Inflammatory macrophage treated with lipopolysaccharide for 4 hours (primary cell): Measurements from ENCODE around the gene C16orf92.
A peak's percentile ranks its signal among the peaks of the same experiment; 100 is the strongest.

ENCODE experiments used
- DNase-seq: peaks from one replicate; pipeline ENCODE4 v3.0.0-alpha.2; 2020

The C16orf92 gene

DNA sequence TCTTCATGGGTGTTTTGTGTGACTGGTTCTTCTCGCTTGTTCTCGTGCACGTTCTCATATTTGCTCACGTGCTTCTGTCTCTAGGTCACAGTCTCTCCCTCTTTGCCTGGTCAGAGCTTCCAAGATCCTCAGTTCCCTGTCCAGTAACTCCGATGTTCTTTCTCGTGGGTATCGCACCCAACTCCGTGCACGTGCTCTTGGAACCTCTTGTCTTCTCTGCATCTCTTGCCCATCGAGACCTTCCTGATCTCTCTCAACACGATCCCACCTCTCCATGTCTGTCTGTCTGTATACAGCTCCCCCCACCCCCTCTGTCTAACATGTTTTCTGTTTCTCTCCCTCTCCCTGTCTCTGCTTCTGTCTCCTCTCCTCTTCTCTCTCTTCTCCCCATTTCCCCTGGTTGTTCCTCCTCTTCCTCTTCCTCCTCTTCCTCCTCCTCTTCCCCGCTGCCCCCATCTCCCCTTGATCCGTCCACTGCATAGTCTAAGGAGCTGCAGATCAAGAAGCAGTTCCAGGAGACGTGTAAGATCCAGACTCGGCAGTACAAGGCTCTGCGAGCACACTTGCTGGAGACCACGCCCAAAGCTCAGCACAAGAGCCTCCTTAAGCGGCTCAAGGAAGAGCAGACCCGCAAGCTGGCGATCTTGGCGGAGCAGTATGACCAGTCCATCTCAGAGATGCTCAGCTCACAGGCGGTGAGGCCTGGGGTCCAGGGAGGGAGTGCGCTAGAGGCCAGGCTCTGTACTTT is 33.7 kb upstream of the C16orf92 start:
- no peak for DNase-seq

DNA sequence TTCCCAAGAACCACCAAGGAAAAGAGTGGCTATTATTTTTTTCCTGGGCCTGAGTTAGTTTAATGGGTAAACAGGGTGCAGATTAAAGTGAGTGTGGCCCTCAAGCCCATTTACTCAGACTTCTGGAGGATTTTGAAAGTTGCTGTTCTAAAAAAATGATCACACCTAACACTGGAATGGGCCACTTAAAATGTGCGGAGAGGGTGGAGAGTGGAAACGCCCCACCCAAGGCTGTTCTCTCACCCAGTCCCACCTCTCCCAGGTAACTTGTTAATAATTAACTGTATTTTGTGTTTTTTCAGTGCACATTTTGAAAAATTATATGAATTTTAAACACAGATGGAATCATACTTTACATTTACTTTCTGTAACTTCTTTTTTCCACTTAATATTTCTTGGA is 33.0 kb upstream of the C16orf92 start:
- DNase-seq, result no peak

DNA sequence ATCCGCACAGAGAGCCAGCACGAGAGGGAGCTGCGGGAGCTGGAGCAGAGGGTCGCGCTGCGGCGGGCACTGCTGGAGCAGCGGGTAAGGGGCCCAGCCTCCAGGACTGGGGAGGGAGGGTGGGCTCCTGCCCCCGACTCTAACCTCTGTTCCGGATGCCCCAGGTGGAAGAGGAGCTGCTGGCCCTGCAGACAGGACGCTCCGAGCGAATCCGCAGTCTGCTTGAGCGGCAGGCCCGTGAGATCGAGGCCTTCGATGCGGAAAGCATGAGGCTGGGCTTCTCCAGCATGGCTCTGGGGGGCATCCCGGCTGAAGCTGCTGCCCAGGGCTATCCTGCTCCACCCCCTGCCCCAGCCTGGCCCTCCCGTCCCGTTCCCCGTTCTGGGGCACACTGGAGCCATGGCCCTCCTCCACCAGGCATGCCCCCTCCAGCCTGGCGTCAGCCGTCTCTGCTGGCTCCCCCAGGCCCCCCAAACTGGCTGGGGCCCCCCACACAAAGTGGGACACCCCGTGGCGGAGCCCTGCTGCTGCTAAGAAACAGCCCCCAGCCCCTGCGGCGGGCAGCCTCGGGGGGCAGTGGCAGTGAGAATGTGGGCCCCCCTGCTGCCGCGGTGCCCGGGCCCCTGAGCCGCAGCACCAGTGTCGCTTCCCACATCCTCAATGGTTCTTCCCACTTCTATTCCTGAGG is 32.0 kb upstream of the C16orf92 start:
- no peak for DNase-seq

DNA sequence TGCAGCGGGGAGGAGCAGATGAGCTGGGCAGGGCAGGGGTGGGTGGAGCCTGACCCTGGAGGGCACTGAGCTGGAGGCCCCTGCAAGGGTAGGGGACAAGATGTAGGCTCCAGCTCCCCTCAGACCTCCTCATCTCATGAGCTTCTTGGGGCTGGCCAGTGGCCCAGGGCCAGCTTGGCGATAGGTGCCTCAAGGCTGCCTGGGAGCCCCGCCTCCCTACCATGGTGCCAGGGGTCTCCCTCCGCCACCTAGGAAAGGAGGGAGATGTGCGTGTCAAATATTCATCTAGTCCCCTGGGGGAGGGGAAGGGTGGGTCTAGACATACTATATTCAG is 31.5 kb upstream of the C16orf92 start:
- DNase-seq, result no peak

DNA sequence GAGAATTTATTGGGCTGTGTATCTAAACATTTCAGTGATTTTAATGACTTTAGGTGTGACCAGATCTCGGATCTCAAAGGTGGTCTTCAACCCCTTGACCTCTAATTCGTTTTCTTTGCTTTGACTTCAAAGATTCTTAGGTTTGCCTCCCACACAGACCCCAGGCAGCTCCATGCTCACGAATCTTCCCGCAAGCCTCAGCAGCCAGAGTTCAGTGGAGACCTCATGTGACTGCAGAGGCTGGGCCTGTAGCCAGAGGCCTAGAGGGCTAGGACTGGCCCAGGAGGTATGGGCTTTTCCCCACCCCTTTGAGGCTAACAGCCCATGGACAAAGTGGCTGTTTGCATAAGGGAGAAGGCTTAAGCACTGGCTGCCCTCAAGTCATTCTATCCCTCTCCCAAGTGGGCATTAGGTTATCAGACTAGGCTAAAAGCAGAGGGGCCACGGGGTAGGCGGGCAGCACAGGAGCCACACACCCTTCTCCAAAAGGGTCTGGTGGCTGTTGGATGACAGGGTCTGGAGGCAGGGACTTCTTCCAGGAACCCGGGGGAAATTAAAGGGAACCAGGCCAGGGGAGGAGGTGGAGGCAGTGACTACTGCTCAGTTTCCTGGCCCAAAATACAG is 30.5 kb upstream of the C16orf92 start:
- DNase-seq, result no peak

DNA sequence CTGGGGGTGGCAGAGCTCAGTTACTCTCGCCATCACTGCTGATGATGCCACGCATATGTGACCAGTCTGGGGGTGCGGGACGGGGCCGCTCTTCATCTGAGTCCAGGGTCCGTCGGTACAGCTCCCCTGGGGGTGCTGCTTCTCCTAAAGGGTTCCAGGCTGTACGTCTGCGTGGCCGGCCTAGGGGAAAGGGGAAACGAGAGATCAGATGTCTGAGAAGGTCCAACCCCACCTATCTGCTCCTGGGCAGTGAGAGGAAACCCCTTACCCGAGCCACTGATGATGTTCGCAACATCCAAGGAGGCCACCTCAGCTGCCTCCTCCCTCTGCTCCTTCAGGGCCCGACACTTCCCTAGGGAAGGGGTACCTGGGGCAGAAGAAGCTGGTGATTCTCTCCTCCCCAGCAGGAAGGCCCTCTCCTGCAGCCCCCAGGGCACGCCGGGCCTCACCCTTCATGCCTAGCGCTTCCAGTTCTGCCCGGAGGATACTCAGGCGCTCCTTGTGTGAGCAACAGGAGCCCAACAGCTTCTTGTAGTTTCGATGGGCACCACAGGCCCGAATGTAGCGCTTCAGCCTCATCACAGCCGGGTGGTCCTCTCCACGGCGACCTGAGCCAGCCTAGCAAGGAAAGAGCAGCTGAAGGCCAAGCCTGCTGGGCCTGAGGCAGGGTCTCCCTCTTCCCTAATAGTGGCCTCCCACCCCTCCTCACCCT is 29.7 kb upstream of the C16orf92 start:
- no peak for DNase-seq

DNA sequence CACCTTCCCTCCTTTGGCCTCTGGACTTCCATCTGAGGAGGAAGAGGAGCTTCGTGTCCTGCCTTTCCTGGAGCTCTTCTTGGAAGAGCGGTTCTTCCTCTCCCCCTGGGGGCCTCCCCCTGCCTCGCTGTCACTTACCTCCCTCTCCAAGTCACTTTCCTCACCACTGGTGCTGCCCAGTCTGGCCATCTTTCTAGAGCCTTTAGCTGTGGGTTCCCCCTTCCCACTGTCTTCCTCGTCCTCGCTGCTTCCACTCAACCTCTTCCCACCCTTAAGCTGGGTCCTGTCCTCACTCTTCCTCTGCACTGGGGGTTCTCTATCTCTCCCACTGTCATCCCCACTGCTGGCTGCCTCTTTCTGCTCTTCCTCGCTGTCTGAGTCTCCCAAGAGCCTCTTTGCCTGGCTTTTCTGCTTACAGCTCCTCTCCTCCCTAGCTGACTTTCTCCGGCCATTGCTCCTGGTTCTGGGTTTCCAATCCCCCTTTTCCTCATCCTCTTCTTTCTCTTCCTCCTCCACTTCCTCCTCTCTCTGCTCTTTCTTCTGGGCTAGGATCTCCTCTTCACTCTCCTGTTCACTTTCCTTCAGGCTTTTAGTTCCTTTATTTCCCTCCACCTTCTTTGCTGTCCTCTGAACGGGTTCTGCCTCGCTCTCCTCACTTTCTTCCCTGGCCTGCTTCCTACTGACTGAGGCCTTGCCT is 28.9 kb upstream of the C16orf92 start:
- DNase-seq, result no peak

DNA sequence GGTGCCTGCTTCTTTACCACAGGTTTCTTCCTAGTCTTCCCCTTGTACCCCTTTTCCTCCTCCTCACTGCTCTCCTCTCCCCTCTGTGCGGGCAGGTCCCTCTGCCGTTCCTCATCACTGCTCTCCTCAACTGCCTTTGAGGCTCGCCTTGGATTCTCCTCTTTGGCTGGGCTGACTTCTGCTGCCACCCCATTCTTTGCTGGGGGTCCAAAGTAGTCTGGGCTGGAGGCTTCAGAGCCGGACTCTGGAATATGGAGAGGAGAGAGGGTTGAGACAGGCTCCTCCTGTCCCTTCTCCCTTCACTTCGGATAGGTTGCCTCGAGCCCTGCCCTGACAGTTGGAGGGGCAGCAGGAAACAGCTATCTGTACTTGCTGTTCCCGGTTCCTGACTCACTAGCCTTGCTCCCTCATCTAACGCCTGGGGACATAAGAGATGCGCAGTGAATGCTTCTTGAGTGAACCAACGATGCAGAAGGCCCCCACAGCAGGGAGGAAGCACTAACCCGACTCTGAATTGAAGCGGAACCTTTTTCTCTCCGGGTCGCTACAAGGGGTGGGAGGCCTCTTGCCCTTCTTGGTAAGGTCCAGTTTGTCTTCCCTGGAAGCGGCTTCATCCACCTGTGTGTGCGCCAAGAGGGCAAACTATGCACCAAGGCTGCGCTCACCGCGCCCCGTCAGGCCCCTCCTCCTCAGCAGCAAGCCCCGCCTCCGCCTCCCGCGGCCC is 28.2 kb upstream of the C16orf92 start:
- peak; percentile 10 for DNase-seq

DNA sequence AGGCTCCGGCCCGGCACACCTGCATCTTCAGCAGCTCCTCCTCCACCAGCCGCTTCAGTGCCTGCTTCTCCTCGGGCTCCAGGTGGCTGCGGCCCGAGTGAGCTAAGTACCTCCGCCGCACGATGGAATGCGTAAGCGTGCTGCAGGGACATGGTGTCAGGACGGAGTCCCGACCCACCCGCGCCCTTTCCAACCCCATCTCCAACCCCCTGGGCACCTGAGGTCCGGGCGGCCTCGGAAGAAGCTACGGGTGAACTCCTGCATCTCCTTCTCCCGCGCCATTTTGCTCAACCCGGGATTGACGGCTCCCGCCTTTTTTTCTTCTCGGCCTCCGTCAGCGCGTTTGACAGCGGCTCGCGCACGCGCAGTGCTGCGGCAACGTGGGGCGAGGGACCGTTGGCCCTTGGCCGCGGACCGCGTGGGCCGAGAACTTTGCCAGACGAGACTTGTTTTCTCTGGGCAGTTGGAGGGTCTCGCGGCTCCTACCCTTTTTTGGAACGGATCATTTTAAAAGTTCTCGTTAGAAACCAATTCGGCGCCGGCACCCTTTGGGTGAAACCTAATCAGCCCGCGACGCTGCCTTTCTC is 27.6 kb upstream of the C16orf92 start, which contains the start of gene HIRIP3:
Gene HIRIP3, minus strand, starts transcription at position 294 of the 587 bp plus-strand sequence. Its CDS starts 12 bp downstream, at position 282.
- peak; percentile 89 for DNase-seq

DNA sequence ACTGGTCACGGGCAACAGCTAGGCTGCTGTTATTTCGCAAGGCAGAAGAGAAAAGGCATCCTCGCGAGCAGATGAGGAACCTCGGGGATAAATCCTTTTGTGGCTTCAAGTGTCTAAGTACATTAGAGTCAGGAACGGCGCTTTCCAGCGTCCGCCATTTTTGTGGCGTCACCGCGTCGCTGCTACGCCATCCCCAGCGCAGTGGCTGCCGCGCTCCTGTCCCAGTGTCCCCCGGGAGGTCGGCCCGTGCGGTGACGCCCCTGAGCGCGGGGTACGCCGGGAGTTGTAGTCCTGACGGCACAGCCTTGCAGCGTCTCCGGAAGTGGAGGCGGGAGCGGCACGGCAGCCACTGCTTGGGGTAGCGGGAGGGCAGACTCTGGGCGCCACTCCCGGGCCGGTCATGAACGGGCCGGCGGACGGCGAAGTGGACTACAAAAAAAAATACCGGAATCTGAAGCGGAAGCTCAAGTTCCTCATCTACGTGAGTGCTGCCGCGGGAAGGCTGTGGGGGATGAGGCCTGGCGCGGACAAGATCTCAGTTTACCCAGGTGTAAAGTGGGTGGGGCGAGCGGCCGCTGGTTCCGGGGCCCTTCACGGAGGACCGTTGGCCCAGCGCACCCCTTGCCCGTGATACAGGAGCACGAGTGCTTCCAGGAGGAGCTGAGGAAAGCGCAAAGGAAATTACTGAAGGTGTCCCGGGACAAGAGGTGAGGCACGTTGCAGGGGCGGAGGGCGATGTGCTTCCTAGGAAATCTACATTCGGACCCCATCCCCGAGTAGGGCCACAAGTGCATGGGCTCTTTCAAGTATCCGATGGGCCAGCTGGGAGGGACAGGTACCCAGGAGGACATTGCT is 26.9 kb upstream of the C16orf92 start, which contains the start of gene INO80E:
Gene INO80E, plus strand, starts transcription at position 331 of the 855 bp plus-strand sequence. Its CDS starts 70 bp downstream, at position 401.
- peak; percentile 98 for DNase-seq

DNA sequence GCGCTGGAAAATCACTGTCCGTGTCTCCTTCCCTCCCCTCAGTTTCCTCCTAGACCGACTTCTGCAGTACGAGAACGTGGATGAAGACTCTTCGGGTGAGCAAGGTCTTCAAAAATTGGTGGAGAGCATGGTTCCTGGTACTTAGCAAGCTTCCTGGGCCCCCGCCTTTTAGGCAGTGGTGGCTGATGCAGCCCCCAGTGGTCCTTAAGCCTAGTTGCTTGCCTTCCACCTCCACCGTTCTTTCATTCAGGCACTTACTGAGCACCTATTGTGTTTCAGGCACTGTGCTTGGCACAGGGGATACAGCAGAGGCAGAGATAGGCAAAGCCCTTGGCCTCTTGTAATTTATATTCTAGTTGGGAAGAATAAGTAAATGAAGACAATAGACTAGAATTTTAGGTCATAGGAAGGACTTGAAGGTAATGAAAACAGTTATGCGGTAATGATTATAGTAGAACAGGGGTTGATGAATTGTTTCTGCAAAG is 26.2 kb upstream of the C16orf92 start:
- DNase-seq, result no peak

DNA sequence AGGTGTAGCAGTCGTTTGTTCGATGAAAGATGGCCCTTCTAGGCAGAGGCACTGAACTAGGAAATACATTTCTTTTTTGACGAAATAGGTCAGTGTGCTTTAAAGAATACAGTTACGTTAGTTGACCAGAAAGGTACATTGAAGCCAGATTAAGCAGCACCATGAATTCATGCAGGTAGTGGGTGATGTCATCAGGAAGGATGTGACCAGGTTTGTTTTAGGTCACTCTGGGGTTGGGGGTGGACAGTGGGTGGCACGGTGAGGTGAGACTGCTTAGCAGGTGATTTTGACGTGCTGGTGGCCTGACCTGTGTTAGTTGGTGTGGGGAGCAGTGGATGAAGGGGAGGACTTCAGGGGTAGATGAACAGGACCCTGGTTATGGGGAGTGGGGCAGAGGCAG is 23.4 kb upstream of the C16orf92 start:
- no peak for DNase-seq

DNA sequence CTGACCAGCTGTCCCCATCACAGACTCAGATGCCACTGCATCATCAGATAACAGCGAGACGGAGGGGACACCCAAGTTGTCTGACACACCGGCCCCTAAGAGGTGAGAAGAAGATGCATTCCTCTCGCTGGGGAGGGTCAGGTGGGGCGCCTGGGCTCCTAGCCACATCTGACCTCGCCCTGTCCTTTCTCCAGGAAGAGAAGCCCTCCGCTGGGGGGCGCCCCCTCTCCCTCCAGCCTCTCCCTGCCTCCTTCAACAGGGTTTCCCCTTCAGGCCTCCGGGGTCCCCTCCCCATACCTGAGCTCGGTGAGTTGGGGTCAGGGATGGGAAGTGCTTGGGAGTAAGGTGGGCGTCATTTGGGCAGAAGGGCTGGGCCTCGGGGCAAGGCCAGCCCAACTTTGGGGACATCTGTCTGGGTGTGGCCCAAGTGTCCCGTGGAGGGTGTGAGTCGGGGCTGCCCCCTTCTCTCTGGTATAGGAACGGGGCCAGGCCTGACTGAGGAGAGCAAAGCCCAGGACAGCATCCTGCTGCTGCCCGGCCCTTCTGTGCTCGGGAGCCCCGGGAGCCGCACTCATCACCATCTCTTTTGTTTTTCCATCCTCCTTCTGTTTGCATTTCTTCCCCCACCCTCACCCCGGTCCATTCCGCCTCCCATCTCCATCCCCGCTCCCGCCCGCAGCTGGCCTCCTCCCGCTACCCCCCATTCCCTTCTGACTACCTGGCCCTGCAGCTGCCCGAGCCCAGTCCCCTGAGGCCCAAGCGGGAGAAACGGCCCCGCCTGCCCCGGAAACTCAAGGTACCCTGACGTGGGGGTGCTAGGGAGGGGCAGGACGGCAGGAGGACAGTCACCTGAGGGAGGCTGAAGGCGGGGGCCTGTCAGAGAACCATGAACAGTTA is 22.0 kb upstream of the C16orf92 start:
- DNase-seq, result no peak

DNA sequence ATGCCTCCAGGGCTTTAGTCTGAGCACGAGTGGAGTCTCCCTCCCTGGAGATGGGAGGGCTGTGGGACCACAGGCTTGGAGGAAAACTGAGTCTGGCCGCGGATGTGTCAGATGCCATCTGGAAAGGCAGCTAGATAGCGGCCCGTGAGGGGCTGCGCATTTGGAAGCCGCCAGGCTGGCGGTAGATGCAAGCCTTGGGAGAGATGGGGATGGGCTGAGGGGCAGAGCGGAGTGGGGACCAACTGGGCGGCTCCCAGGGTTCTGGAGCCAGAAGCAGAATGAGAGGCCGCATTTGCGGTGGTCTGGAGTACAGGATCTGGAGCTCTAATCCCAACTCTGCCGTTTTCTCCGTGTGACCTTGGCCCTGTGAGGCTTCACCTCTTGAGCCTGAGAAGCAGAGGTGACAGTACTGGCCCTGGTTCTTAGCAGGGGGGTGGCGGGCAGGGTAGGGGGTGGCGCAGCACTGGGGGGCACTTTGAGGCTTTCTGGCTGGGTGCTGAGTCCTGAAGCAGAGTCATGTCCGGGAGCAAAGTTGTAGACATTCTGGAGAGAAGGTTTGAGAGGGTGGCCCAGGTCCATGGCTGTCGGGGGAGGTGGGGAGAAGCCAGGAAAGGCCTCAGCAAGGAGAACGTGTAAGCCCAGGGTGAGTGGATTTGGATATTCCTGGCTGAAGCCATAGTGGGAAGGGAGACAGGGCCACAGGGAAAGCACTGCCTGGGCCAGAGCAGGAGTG is 20.2 kb upstream of the C16orf92 start:
- DNase-seq, result no peak

DNA sequence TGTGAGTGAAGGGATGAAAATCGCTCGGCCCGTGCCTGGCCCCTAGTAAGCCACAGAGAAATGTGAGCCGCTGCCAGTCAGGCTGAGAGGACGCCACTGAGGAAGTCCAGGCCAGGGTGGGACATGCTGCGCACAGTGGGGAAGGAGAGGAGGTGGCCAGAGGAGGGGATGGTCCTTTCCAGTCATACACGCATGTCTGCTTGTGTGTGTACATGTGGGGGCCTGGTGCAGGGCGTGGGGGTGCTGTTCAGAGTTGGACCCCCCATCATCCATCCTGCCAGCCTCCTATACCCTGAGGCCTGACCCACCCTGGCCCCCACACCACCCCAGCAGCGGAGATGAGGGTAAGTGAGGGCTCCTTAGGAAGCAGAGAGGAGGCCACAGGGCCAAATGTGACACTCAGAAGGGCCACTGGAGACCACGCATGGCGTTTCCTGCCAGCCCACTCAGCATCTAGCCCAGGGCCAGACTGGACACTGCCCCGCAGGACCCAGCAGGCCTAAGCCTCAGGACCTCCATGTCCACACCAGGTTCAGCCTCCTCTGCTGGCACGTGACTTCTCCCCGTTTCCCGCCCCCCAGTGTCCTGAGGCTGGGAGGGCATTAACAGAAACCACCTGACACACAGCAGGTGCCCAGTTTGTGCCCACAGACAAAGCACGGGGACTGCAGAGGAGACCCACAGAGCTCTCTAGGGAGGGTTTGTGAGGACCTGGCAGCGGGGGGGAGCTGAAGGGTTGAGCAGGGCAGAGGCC is 19.2 kb upstream of the C16orf92 start:
- DNase-seq, result no peak

DNA sequence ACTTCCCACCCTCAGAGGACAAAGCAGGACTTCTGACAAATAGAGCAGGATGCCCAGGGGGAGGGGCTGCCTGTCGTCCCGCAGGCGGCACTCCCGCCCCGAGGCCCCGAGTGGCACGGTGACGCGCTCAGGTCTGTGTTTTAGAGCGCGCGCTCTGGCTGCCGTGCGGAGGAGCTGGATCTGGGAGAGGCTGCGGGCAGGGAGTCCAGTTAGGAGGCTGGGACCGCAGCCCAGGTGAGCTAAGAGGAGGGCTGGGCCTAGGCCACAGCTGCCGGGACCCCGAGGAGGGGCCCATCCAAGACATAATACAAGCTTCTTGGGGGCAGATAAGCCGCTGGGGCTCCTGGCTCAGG is 18.6 kb upstream of the C16orf92 start:
- no peak for DNase-seq

DNA sequence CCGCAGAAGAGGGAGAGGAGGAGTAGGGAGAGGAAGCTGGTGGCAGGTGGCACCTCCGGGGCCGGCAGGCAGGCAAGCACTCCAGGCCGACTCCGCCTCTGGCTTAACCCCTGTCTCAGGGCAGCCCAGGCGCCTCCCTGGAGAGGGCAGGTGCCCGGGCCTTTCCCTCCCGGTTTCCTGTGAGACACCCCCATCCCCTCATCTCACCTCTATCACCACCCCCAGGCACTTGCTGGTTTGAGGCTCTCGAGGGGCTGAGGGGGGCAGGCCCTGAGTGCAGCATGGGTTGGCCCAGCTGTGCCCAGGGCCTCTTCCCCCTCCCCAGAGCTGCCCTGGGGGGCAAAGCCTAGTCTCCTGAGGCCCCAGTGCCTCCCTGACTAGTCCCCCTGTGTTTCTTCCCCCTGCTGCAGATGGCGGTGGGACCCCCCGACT is 18.2 kb upstream of the C16orf92 start:
- no peak for DNase-seq
